Measurements from ENCODE around the gene RERE.

The RERE gene

GRCh38 chr1:8711151-8711550, 106.3 kb downstream of the RERE start:
- TF ChIP-seq TCF12 (IDR thresholded peaks at IDR 0.05; ENCODE audit: low read depth) (no peak), FOXM1 (IDR thresholded peaks at IDR 0.05; ENCODE audit: borderline replicate concordance, low read depth) (no peak), NFIC (IDR thresholded peaks at IDR 0.05) (no peak), REST (IDR thresholded peaks at IDR 0.05; ENCODE audit: low read depth) (no peak), TAF1 (IDR thresholded peaks at IDR 0.05; ENCODE audit: low read depth) (no peak), USF1 (IDR thresholded peaks at IDR 0.05) (no peak), MAX (IDR thresholded peaks at IDR 0.05) (no peak), YY1 (IDR thresholded peaks at IDR 0.05; ENCODE audit: low read depth) (no peak), CREB1 (IDR thresholded peaks at IDR 0.05; ENCODE audit: low read depth) (no peak), RAD21 (IDR thresholded peaks at IDR 0.05; ENCODE audit: low read depth) (no peak), CEBPB (IDR thresholded peaks at IDR 0.05) (no peak), ZBTB7A (IDR thresholded peaks at IDR 0.05; ENCODE audit: low read depth) (no peak), EP300 (IDR thresholded peaks at IDR 0.05; ENCODE audit: borderline replicate concordance) (no peak), EGR1 (IDR thresholded peaks at IDR 0.05) (no peak), TEAD4 (IDR thresholded peaks at IDR 0.05) (no peak)

GRCh38 chr1:8708259-8708658, 109.2 kb downstream of the RERE start:
- TF ChIP-seq TCF12 (IDR thresholded peaks at IDR 0.05; ENCODE audit: low read depth) (no peak), EGR1 (IDR thresholded peaks at IDR 0.05) (no peak), USF1 (IDR thresholded peaks at IDR 0.05) (no peak), REST (IDR thresholded peaks at IDR 0.05; ENCODE audit: low read depth) (no peak), NFIC (IDR thresholded peaks at IDR 0.05) (no peak), CREB1 (IDR thresholded peaks at IDR 0.05; ENCODE audit: low read depth) (no peak), EP300 (IDR thresholded peaks at IDR 0.05; ENCODE audit: borderline replicate concordance) (no peak), CEBPB (IDR thresholded peaks at IDR 0.05) (no peak), MAX (IDR thresholded peaks at IDR 0.05) (no peak), TEAD4 (IDR thresholded peaks at IDR 0.05) (no peak), FOXM1 (IDR thresholded peaks at IDR 0.05; ENCODE audit: borderline replicate concordance, low read depth) (no peak), YY1 (IDR thresholded peaks at IDR 0.05; ENCODE audit: low read depth) (no peak), TAF1 (IDR thresholded peaks at IDR 0.05; ENCODE audit: low read depth) (no peak), RAD21 (IDR thresholded peaks at IDR 0.05; ENCODE audit: low read depth) (no peak), ZBTB7A (IDR thresholded peaks at IDR 0.05; ENCODE audit: low read depth) (no peak)

GRCh38 chr1:8706995-8707396, 110.4 kb downstream of the RERE start:
- no peak for TF ChIP-seq USF1 (IDR thresholded peaks at IDR 0.05)
- no peak for TF ChIP-seq RAD21 (IDR thresholded peaks at IDR 0.05; ENCODE audit: low read depth)
- no peak for TF ChIP-seq ZBTB7A (IDR thresholded peaks at IDR 0.05; ENCODE audit: low read depth)
- no peak for TF ChIP-seq EGR1 (IDR thresholded peaks at IDR 0.05)
- no peak for TF ChIP-seq MAX (IDR thresholded peaks at IDR 0.05)
- TF ChIP-seq EP300 (IDR thresholded peaks at IDR 0.05; ENCODE audit: borderline replicate concordance), result no peak
- no peak for TF ChIP-seq TEAD4 (IDR thresholded peaks at IDR 0.05)
- TF ChIP-seq FOXM1 (IDR thresholded peaks at IDR 0.05; ENCODE audit: borderline replicate concordance, low read depth), result no peak
- TF ChIP-seq REST (IDR thresholded peaks at IDR 0.05; ENCODE audit: low read depth), result no peak
- no peak for TF ChIP-seq CEBPB (IDR thresholded peaks at IDR 0.05)
- no peak for TF ChIP-seq TAF1 (IDR thresholded peaks at IDR 0.05; ENCODE audit: low read depth)
- TF ChIP-seq YY1 (IDR thresholded peaks at IDR 0.05; ENCODE audit: low read depth), result no peak
- TF ChIP-seq NFIC (IDR thresholded peaks at IDR 0.05), result no peak
- no peak for TF ChIP-seq CREB1 (IDR thresholded peaks at IDR 0.05; ENCODE audit: low read depth)
- no peak for TF ChIP-seq TCF12 (IDR thresholded peaks at IDR 0.05; ENCODE audit: low read depth)

Measured in Ishikawa (cell line).